Panc1 (cell line): ENCODE results near the gene INPP5K. TPM values are rescaled to one million over a fixed set of nuclear protein-coding genes. Genes with fewer than 3 reads are reported as not detected.

Experiments used
- ATAC-seq: fragments of 200-7000 bp; cut with Tn5 transposase; 2 replicates; pipeline ENCODE4 v1.9.1; 2020; ENCODE audit warnings: mild to moderate bottlenecking, moderate library complexity
- BruUV-seq: library from RNA; stranded (reverse); fragments of 400-500 nt; replicated peaks from 2 replicates; lab custom pipeline; 2021; lab: Mats Ljungman, UMichigan
- CTCF ChIA-PET: fragments of 300-600 bp; sonication (Branson Sonifier 250); formaldehyde crosslinking; loops from one replicate; lab custom pipeline; 2022; ENCODE audit warnings: antibody characterized with exemption; lab: Charles Lee
- POLR2A ChIA-PET: fragments of 300-600 bp; sonication (Branson Sonifier 250); formaldehyde crosslinking; loops from one replicate; lab custom pipeline; 2022; ENCODE audit warnings: antibody characterized with exemption; lab: Charles Lee
- DNase-seq: peaks from one replicate; pipeline ENCODE4 v3.0.0-alpha.2; 2010; ENCODE audit warnings: low read depth, low spot score
- H3K27ac ChIP-seq: 2 replicates; pipeline ENCODE4 v1.5.1; 2011; ENCODE audit warnings: mild to moderate bottlenecking, low read length, inconsistent platforms
- H3K27me3 ChIP-seq: fragments of 200-500 bp; sonication (Bioruptor generic); 2 replicates; pipeline ENCODE4 v1.6.0; 2014; ENCODE audit warnings: low read length, inconsistent platforms; ENCODE audit not compliant: control insufficient read depth, insufficient read depth
- H3K36me3 ChIP-seq: fragments of 200-500 bp; sonication (Bioruptor generic); 2 replicates; pipeline ENCODE4 v1.5.1; 2014; ENCODE audit warnings: inconsistent platforms, mild to moderate bottlenecking, low read length, moderate library complexity; ENCODE audit not compliant: control insufficient read depth, insufficient read depth
- H3K4me1 ChIP-seq: 2 replicates; pipeline ENCODE4 v1.5.1; 2011; ENCODE audit warnings: inconsistent platforms, mild to moderate bottlenecking, low read length, moderate library complexity; ENCODE audit not compliant: control insufficient read depth, insufficient read depth
- H3K4me3 ChIP-seq, 2 experiments: 2 replicates each; pipeline ENCODE4 v1.5.1; 2011 to 2012; ENCODE audit warnings: low read depth in 2 of 2, low read length in 2 of 2, mild to moderate bottlenecking in 2 of 2, inconsistent platforms in 1 of 2, moderate library complexity in 1 of 2
- H3K9me3 ChIP-seq: fragments of 200-500 bp; sonication (Bioruptor generic); 2 replicates; pipeline ENCODE4 v1.5.1; 2014; ENCODE audit warnings: low read depth, mild to moderate bottlenecking, inconsistent platforms, low read length, moderate library complexity; ENCODE audit not compliant: control insufficient read depth, insufficient read depth
- CTCF ChIP-seq: fragments of 450-650 bp; IDR thresholded peaks from 2 replicates; pipeline ENCODE4 v1.5.1; 2017; ENCODE audit warnings: mild to moderate bottlenecking
- POLR2AphosphoS5 ChIP-seq: IDR thresholded peaks from 2 replicates; pipeline ENCODE4 v1.6.1; 2012; ENCODE audit warnings: mild to moderate bottlenecking, low read depth, low read length, moderate library complexity
- SIN3A ChIP-seq: IDR thresholded peaks from 2 replicates; pipeline ENCODE4 v1.6.1; 2012; ENCODE audit warnings: low read depth, mild to moderate bottlenecking, low read length, moderate library complexity, borderline replicate concordance; ENCODE audit not compliant: insufficient read depth
- TCF7L2 ChIP-seq: IDR thresholded peaks from 2 replicates; pipeline ENCODE4 v1.6.1; 2011; ENCODE audit warnings: mild to moderate bottlenecking, low read depth, low read length, inconsistent platforms
- in situ Hi-C: cut with HindIII; loops from 2 replicates; pipeline ENCODE4 v1.10.0; 2016; ENCODE audit warnings: low sequenced_read_pairs, low pct_unique_long_range_greater_than_20kb
- intact Hi-C: fragments of 100-400 bp; cut with micrococcal nuclease; formaldehyde crosslinking; loops from one replicate; pipeline ENCODE4 v1.10.0; 2022; ENCODE audit not compliant: unreplicated experiment
- total RNA-seq: library from RNA; stranded (reverse); gene quantifications from one replicate; pipeline ENCODE4 v1.2.1, GENCODE V29; 2021; ENCODE audit not compliant: unreplicated experiment
- TF ChIP-seq, protein P1 (sequence below), 2 experiments: IDR thresholded peaks; 2 replicates each; pipeline ENCODE4 v1.6.1; 2011 to 2012; ENCODE audit warnings: low read depth in 2 of 2, control low read depth in 1 of 2, low read length in 1 of 2, mild to moderate bottlenecking in 1 of 2, moderate library complexity in 1 of 2; ENCODE audit not compliant: insufficient read depth in 1 of 2

INPP5K gene
- total RNA-seq, 1 experiment from 2014 or later, result 21.3 TPM

DNA sequence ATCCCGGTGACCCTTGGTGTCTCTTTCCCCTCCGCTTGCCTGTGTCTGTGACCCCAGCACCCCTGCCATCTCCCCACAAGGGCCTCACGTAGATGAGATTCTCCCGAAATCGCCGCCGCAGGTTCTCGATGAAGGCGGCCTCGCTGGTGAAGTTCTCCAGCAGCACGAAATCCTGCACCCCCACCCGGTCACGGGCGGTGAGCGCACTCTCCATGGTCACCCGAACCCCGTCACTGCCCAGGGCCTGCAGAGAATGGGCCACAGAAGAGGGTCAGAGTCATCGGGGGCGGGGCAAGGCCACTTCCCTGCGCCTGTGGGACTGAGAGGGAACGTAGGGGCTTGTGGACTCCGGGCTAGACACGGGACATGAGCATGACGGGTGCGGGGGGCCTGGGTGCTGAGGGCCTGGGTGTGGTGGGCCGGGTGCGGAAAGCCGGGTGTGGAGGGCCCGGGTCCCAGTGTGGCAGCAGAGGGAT is 32.3 kb downstream of the INPP5K start:
- ATAC-seq (no peak), DNase-seq (no peak)
- Histone ChIP-seq H3K9me3 (no peaks in the 10 kb centered on the region), H3K27ac (peak overlapping the region; percentile 34; the same call in 1 of the 2 replicates), H3K36me3 (no peaks in the 10 kb centered on the region; the same call in 1 of the 2 replicates), H3K4me1 (peaks cover 11% of the 10 kb centered on the region), H3K27me3 (no peaks in the 10 kb centered on the region), H3K4me3 (no peak overlapping the region)
- intact Hi-C loops, result no loop called here
- BruUV-seq, result no TSS peak
- in situ Hi-C loops, result no loop called here
- POLR2A ChIA-PET, result no interaction called here
- TF ChIP-seq, protein P1, sequence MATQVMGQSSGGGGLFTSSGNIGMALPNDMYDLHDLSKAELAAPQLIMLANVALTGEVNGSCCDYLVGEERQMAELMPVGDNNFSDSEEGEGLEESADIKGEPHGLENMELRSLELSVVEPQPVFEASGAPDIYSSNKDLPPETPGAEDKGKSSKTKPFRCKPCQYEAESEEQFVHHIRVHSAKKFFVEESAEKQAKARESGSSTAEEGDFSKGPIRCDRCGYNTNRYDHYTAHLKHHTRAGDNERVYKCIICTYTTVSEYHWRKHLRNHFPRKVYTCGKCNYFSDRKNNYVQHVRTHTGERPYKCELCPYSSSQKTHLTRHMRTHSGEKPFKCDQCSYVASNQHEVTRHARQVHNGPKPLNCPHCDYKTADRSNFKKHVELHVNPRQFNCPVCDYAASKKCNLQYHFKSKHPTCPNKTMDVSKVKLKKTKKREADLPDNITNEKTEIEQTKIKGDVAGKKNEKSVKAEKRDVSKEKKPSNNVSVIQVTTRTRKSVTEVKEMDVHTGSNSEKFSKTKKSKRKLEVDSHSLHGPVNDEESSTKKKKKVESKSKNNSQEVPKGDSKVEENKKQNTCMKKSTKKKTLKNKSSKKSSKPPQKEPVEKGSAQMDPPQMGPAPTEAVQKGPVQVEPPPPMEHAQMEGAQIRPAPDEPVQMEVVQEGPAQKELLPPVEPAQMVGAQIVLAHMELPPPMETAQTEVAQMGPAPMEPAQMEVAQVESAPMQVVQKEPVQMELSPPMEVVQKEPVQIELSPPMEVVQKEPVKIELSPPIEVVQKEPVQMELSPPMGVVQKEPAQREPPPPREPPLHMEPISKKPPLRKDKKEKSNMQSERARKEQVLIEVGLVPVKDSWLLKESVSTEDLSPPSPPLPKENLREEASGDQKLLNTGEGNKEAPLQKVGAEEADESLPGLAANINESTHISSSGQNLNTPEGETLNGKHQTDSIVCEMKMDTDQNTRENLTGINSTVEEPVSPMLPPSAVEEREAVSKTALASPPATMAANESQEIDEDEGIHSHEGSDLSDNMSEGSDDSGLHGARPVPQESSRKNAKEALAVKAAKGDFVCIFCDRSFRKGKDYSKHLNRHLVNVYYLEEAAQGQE (IDR thresholded peaks at IDR 0.05; ENCODE audit: insufficient read depth in 1 of 2, low read depth in 2 of 2, low read length in 1 of 2), result no peak
- no peak for TF ChIP-seq POLR2AphosphoS5
- no peak for TF ChIP-seq CTCF
- TF ChIP-seq TCF7L2, result no peak
- no peak for TF ChIP-seq SIN3A
- CTCF ChIA-PET, result no interaction called here

- ATAC-seq, result no peak
- Histone ChIP-seq H3K4me1 (peaks cover 4% of the 10 kb centered on the region), H3K36me3 (peaks cover 2% of the 10 kb centered on the region; the same call in 1 of the 2 replicates), H3K4me3 (no peak overlapping the region), H3K27me3 (no peaks in the 10 kb centered on the region), H3K27ac (no peak overlapping the region), H3K9me3 (no peaks in the 10 kb centered on the region)
- CTCF ChIA-PET, result no interaction called here
- in situ Hi-C loops, result no loop called here
- BruUV-seq, result no TSS peak
- no peak for DNase-seq
- TF ChIP-seq, protein P1 (IDR thresholded peaks at IDR 0.05; ENCODE audit: insufficient read depth in 1 of 2, low read depth in 2 of 2, low read length in 1 of 2), result no peak
- TF ChIP-seq CTCF (no peak), TCF7L2 (no peak)
- intact Hi-C loops, result no loop called here
- POLR2A ChIA-PET, result interaction anchor here (0.6 kb wide), 1 partner anchor 144 kb away, joined by 3 read pairs; no protein-coding TSS in a partner anchor
Observed at GRCh38 chr17:1482680-1483079, 33.7 kb downstream of the INPP5K start.
